Neuronal stem cell (in vitro differentiated cells): ENCODE measurements around the gene ASIC5.
"Not testable (repeated sequence)": the region's sequence is repeated elsewhere in the genome, so short reads cannot be mapped to it uniquely, and the experiment has no call there.

Experiments
- DNase-seq: peaks from one replicate; pipeline ENCODE4 v3.0.0-alpha.2; 2013; ENCODE audit warnings: low spot score
- H2AFZ ChIP-seq: one replicate; pipeline ENCODE4 v1.6.1; 2013; ENCODE audit warnings: mild to moderate bottlenecking, low read length, inconsistent platforms
- H2AK5ac ChIP-seq: 2 replicates; pipeline ENCODE4 v1.6.1; 2013; ENCODE audit warnings: low read depth, mild to moderate bottlenecking, inconsistent platforms, low read length, moderate library complexity, mixed read lengths
- H2BK120ac ChIP-seq: 2 replicates; pipeline ENCODE4 v1.6.1; 2013; ENCODE audit warnings: low read depth, mild to moderate bottlenecking, inconsistent platforms, low read length, moderate library complexity, mixed read lengths
- H2BK12ac ChIP-seq: one replicate; pipeline ENCODE4 v1.6.1; 2013; ENCODE audit warnings: low read length, inconsistent platforms
- H2BK15ac ChIP-seq: 2 replicates; pipeline ENCODE4 v1.6.1; 2013; ENCODE audit warnings: mild to moderate bottlenecking, low read length, inconsistent platforms, mixed read lengths
- H2BK5ac ChIP-seq: one replicate; pipeline ENCODE4 v1.6.1; 2013; ENCODE audit warnings: inconsistent platforms, mild to moderate bottlenecking, low read length, moderate library complexity
- H3K14ac ChIP-seq: one replicate; pipeline ENCODE4 v1.6.1; 2013; ENCODE audit warnings: low read length, inconsistent platforms
- H3K18ac ChIP-seq: 2 replicates; pipeline ENCODE4 v1.6.1; 2013; ENCODE audit warnings: low read length, inconsistent platforms
- H3K23ac ChIP-seq: 2 replicates; pipeline ENCODE4 v1.6.1; 2013; ENCODE audit warnings: low read depth, mild to moderate bottlenecking, mixed read lengths, low read length, inconsistent platforms; ENCODE audit not compliant: poor library complexity
- H3K27ac ChIP-seq: replicated peaks from 3 replicates; pipeline ENCODE4 v1.5.1; 2013; ENCODE audit warnings: low read length, inconsistent platforms
- H3K27me3 ChIP-seq, 3 experiments: 2 replicates each; pipeline ENCODE4 v1.6.1; 2013; ENCODE audit warnings: low read length in 3 of 3, mild to moderate bottlenecking in 2 of 3, inconsistent platforms in 1 of 3, low read depth in 1 of 3, mixed read lengths in 1 of 3, moderate library complexity in 1 of 3; ENCODE audit not compliant: control insufficient read depth in 3 of 3, insufficient read depth in 3 of 3
- H3K36me3 ChIP-seq, 2 donors: replicated peaks in 1 of 2; 2 replicates each; pipeline ENCODE4 v1.6.1; 2013; ENCODE audit warnings: low read length in 2 of 2; ENCODE audit not compliant: control insufficient read depth in 2 of 2, insufficient read depth in 2 of 2
- H3K4ac ChIP-seq: 2 replicates; pipeline ENCODE4 v1.6.1; 2013; ENCODE audit warnings: inconsistent platforms, mild to moderate bottlenecking, low read length, moderate library complexity
- H3K4me1 ChIP-seq, 2 donors: 1 replicate in 1 of 2; 2 replicates in 1 of 2; pipeline ENCODE4 v1.6.1; 2013; ENCODE audit warnings: low read length in 2 of 2, low read depth in 1 of 2; ENCODE audit not compliant: control insufficient read depth in 2 of 2, insufficient read depth in 1 of 2
- H3K4me2 ChIP-seq: one replicate; pipeline ENCODE4 v1.6.1; 2013; ENCODE audit warnings: mild to moderate bottlenecking, low read length, inconsistent platforms; ENCODE audit not compliant: insufficient read depth, poor library complexity, severe bottlenecking
- H3K4me3 ChIP-seq, 2 donors: 2 replicates each; pipeline ENCODE4 v1.5.1; 2013; ENCODE audit warnings: low read length in 2 of 2, mild to moderate bottlenecking in 2 of 2, inconsistent platforms in 1 of 2, moderate library complexity in 1 of 2
- H3K79me1 ChIP-seq: one replicate; pipeline ENCODE4 v1.6.1; 2013; ENCODE audit warnings: low read depth, mild to moderate bottlenecking, inconsistent platforms, low read length, moderate library complexity
- H3K9ac ChIP-seq: one replicate; pipeline ENCODE4 v1.6.1; 2013; ENCODE audit warnings: mild to moderate bottlenecking, low read depth, low read length, inconsistent platforms; ENCODE audit not compliant: poor library complexity
- H3K9me3 ChIP-seq, 2 donors: replicated peaks in 1 of 2; 2 replicates each; pipeline versions ENCODE3 to v1.6.1; 2013; ENCODE audit warnings: low read length in 2 of 2, mild to moderate bottlenecking in 2 of 2, inconsistent platforms in 1 of 2, low read depth in 1 of 2, mixed read lengths in 1 of 2, moderate library complexity in 1 of 2; ENCODE audit not compliant: control insufficient read depth in 2 of 2, insufficient read depth in 1 of 2
- H4K8ac ChIP-seq: one replicate; pipeline ENCODE4 v1.6.1; 2013; ENCODE audit warnings: low read depth, mild to moderate bottlenecking, inconsistent platforms, low read length, moderate library complexity
- H4K91ac ChIP-seq: one replicate; pipeline ENCODE4 v1.6.1; 2013; ENCODE audit warnings: low read length, low read depth, mild to moderate bottlenecking, inconsistent platforms; ENCODE audit not compliant: poor library complexity
- WGBS, 2 donors: extraction: QIAGEN DNeasy Blood & Tissue Kit; methylation state at CpG; one replicate each; pipeline ENCODE4 v1.1.7; 2013; ENCODE audit warnings: missing lambda C conversion rate in 2 of 2, mixed read lengths in 1 of 2; ENCODE audit not compliant: insufficient read length in 2 of 2, insufficient replicate concordance in 1 of 2; ENCODE audit errors: extremely low coverage in 2 of 2; 5-methylcytosine and 5-hydroxymethylcytosine counted together

The ASIC5 gene

DNA sequence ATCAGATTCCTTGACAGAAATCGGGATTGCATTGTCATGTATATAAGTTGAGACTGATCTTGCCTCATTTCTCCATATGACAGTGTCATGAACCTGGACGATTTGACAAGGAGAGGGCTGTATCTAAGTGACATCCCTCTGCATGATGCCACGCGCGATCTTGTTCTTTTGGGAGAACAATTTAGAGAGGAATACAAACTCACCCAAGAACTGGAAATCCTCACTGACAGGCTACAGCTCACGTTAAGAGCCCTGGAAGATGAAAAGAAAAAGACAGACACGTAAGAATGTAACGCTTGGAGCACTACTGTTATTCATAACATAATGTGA lies 66.3 kb downstream of the ASIC5 start:
- peaks cover 0 to 9% of the 10 kb centered on the region in 2 donors for H3K36me3 ChIP-seq
- peak overlapping the region; percentile 35 for H2AFZ ChIP-seq
- H3K79me1 ChIP-seq, result no peaks in the 10 kb centered on the region
- no peak overlapping the region for H3K14ac ChIP-seq
- no peak overlapping the region for H4K91ac ChIP-seq
- H2BK120ac ChIP-seq, result no peak overlapping the region
- H3K18ac ChIP-seq, result no peak overlapping the region
- no peak overlapping the region for H3K23ac ChIP-seq
- H2AK5ac ChIP-seq, result no peak overlapping the region
- H3K27me3 ChIP-seq, result no peaks in the 10 kb centered on the region
- no peak overlapping the region for H3K4me2 ChIP-seq
- no peaks in the 10 kb centered on the region for H3K4me1 ChIP-seq
- H3K4me3 ChIP-seq, result no peak overlapping the region
- H2BK12ac ChIP-seq, result no peak overlapping the region
- no peaks in the 10 kb centered on the region for H3K9me3 ChIP-seq
- no peak overlapping the region for H3K4ac ChIP-seq
- no peak overlapping the region for H2BK5ac ChIP-seq
- no CpG with 5 or more reads among the region's 8 CpGs for WGBS, 2 donors
- no peak overlapping the region for H2BK15ac ChIP-seq
- no peak overlapping the region for H3K27ac ChIP-seq
- DNase-seq, result no peak
- no peak overlapping the region for H3K9ac ChIP-seq
- no peak overlapping the region for H4K8ac ChIP-seq

- no peaks in the 10 kb centered on the region for H3K79me1 ChIP-seq
- H3K23ac ChIP-seq, result no peak overlapping the region
- no CpG with 5 or more reads among the region's 5 CpGs for WGBS, 2 donors
- DNase-seq, result no peak
- no peaks in the 10 kb centered on the region for H3K27me3 ChIP-seq
- no peak overlapping the region for H2AK5ac ChIP-seq
- no peak overlapping the region for H2BK5ac ChIP-seq
- H3K4me1 ChIP-seq, result no peaks in the 10 kb centered on the region
- no peaks in the 10 kb centered on the region for H3K9me3 ChIP-seq
- H3K27ac ChIP-seq, result no peak overlapping the region
- no peak overlapping the region for H2BK15ac ChIP-seq
- no peak overlapping the region for H3K4me2 ChIP-seq
- H2AFZ ChIP-seq, result no peak overlapping the region
- H3K36me3 ChIP-seq, result peaks cover 0 to 9% of the 10 kb centered on the region in 2 donors
- no peak overlapping the region for H2BK12ac ChIP-seq
- no peak overlapping the region for H3K14ac ChIP-seq
- H4K8ac ChIP-seq, result no peak overlapping the region
- H3K18ac ChIP-seq, result no peak overlapping the region
- no peak overlapping the region for H3K9ac ChIP-seq
- H3K4me3 ChIP-seq, result no peak overlapping the region
- H4K91ac ChIP-seq, result no peak overlapping the region
- no peak overlapping the region for H3K4ac ChIP-seq
- no peak overlapping the region for H2BK120ac ChIP-seq
Observed at GRCh38 chr4:155799116-155799793, 66.8 kb downstream of the ASIC5 start.

DNA sequence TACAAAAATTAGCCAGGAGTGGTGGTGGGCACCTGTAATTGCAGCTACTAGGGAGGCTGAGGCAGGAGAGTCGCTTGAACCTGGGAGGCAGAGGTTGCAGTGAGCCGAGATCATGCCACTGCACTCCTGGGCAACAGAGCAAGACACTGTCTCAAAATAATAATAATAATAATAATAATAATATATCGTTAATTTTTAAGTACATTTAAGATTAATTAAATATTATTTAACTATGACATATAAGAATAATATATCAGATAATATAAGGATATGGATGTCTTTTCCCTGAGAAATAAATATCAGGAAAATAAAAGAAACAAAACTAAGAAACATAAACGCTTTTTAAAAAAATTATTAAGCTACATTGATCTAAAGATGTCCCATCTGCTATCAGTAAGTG lies 68.5 kb downstream of the ASIC5 start:
- not testable (repeated sequence) for H3K4me2 ChIP-seq, H3K4me3 ChIP-seq, H4K91ac ChIP-seq, H3K79me1 ChIP-seq, H3K36me3 ChIP-seq, H2BK5ac ChIP-seq, DNase-seq, H2AK5ac ChIP-seq, H3K14ac ChIP-seq, H3K23ac ChIP-seq, H2BK15ac ChIP-seq, H3K9ac ChIP-seq, H3K4me1 ChIP-seq, H4K8ac ChIP-seq, H2BK120ac ChIP-seq, H2BK12ac ChIP-seq, H2AFZ ChIP-seq, H3K27ac ChIP-seq, H3K18ac ChIP-seq, H3K9me3 ChIP-seq, H3K27me3 ChIP-seq, H3K4ac ChIP-seq
- no CpG with 5 or more reads among the region's 4 CpGs for WGBS, 2 donors

DNA sequence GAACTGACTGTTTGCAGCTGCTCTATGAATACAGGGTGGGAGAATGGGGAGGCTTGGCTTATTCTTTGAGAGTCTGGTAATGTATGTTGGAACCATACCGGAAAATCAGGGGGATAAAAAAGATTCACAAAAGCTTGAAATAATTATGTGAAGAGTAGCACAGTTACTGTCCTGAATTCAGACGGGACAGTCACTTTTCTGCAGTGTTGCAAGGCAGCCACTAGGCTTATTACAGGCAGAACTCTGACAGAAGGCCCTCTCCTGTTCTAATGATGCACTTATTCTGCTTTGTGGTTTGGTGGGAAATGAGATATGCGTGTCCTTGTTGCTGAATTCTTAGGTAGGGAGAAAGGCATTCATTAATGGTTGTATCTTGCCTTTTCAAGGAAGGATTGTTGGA lies 70.1 kb downstream of the ASIC5 start:
- Histone ChIP-seq H3K23ac (no peak overlapping the region), H2BK12ac (no peak overlapping the region), H3K4me2 (no peak overlapping the region), H2AFZ (no peak overlapping the region), H4K8ac (no peak overlapping the region), H3K4ac (no peak overlapping the region), H3K4me1 (no peaks in the 10 kb centered on the region), H4K91ac (no peak overlapping the region), H3K4me3 (no peak overlapping the region), H3K36me3 (peaks cover 0 to 2% of the 10 kb centered on the region in 2 donors), H3K27me3 (no peaks in the 10 kb centered on the region), H3K9me3 (no peaks in the 10 kb centered on the region), H2AK5ac (no peak overlapping the region), H2BK15ac (no peak overlapping the region), H2BK5ac (no peak overlapping the region), H3K9ac (no peak overlapping the region), H3K27ac (no peak overlapping the region), H3K18ac (no peak overlapping the region), H3K14ac (no peak overlapping the region), H2BK120ac (no peak overlapping the region), H3K79me1 (no peaks in the 10 kb centered on the region)
- no peak for DNase-seq
- WGBS, 2 donors, result no CpG with 5 or more reads among the region's 3 CpGs
